WI38 (cell line): ENCODE data around the gene IFFO2.

Experiments used
- H3K4me3 ChIP-seq: 2 replicates; pipeline ENCODE4 v1.5.1; 2011; ENCODE audit warnings: low read depth, mild to moderate bottlenecking, control low read depth, low read length
- CTCF ChIP-seq: IDR thresholded peaks from 2 replicates; pipeline ENCODE4 v1.5.1; 2012; ENCODE audit warnings: low read depth, mild to moderate bottlenecking, control low read depth, low read length

IFFO2 gene

GRCh38 chr1:18856435-18856834 lies 100.0 kb downstream of the IFFO2 start:
- no peak overlapping the region for H3K4me3 ChIP-seq
- no peak for TF ChIP-seq CTCF

- no peak for TF ChIP-seq CTCF
- H3K4me3 ChIP-seq = no peak overlapping the region
These were observed 100.9 kb downstream of the IFFO2 start for GRCh38 chr1:18855573-18855972.

- TF ChIP-seq CTCF = no peak
- no peak overlapping the region for H3K4me3 ChIP-seq
These were observed 102.0 kb downstream of the IFFO2 start for GRCh38 chr1:18854331-18855025.
